ENCODE measurements around the gene IMMP1L. TPM values are rescaled to one million over a fixed set of nuclear protein-coding genes. Genes with fewer than 3 reads are reported as not detected.

The IMMP1L gene, protein sequence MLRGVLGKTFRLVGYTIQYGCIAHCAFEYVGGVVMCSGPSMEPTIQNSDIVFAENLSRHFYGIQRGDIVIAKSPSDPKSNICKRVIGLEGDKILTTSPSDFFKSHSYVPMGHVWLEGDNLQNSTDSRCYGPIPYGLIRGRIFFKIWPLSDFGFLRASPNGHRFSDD
- total RNA-seq (ENCODE audit: low replicate concordance): 4.0 and 9.2 TPM in 2 replicates

DNA sequence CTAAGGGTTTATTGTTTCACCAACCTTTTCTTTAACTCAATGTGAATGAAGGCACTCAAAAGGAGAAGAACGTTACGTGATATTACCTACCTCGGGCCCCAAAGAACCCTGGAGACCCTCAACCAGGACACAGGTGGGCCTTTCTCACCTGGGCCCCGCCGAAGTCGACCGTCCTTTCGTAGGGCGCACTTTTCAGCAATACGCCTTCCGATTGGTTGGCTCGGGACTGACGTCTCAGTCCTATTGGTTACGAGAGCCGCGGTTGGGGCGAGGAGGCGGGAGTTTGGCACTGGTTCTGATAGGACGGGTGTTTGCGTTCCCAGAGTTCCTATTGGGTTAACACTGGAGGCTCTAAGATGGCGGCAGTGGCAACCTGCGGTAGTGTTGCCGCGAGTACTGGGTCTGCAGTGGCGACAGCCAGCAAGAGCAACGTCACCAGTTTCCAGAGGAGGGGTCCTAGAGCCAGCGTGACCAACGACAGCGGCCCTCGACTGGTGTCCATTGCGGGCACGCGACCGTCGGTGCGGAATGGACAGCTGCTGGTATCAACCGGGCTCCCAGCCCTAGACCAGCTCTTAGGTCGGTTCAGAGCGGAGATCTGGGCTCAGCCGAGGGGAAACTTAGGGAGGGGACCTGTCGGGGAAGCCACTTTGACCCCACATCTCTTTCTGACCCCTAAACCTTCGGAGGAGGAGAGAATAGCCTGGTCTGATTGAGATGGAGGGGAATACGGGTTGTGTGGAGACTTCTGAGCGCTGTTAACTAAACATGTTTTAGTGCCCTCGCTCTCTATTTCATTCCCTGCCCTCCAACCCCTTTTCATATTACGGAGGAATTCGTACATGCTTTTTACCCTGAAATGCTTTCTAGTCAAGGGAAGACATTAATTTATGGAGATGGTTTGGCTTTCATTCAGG is at the start of gene IMMP1L, which contains the start of gene ELP4:
IMMP1L (minus strand) TSS at position 194 of the 917 bp plus-strand sequence. CDS start 46,346 bp downstream, outside the sequence.
ELP4 (plus strand) TSS at position 339 of the 917 bp plus-strand sequence; CDS start at position 357, 18 bp downstream.

Other genes starting within 250 kb of the IMMP1L start
- gene DCDC1, start 139.9 kb downstream of the IMMP1L start, total RNA-seq (ENCODE audit: low replicate concordance): 0.08 and 0.12 TPM in 2 replicates
- gene DNAJC24, start 139.8 kb downstream of the IMMP1L start, total RNA-seq (ENCODE audit: low replicate concordance): 10.3 and 13.9 TPM in 2 replicates
- gene ELP4, start 145 bp upstream of the IMMP1L start, total RNA-seq (ENCODE audit: low replicate concordance): 14.0 and 16.3 TPM in 2 replicates

Data from smooth muscle cell of the coronary artery (primary cell).